ENCODE measurements around the gene LDLRAD4.

LDLRAD4 gene

DNA sequence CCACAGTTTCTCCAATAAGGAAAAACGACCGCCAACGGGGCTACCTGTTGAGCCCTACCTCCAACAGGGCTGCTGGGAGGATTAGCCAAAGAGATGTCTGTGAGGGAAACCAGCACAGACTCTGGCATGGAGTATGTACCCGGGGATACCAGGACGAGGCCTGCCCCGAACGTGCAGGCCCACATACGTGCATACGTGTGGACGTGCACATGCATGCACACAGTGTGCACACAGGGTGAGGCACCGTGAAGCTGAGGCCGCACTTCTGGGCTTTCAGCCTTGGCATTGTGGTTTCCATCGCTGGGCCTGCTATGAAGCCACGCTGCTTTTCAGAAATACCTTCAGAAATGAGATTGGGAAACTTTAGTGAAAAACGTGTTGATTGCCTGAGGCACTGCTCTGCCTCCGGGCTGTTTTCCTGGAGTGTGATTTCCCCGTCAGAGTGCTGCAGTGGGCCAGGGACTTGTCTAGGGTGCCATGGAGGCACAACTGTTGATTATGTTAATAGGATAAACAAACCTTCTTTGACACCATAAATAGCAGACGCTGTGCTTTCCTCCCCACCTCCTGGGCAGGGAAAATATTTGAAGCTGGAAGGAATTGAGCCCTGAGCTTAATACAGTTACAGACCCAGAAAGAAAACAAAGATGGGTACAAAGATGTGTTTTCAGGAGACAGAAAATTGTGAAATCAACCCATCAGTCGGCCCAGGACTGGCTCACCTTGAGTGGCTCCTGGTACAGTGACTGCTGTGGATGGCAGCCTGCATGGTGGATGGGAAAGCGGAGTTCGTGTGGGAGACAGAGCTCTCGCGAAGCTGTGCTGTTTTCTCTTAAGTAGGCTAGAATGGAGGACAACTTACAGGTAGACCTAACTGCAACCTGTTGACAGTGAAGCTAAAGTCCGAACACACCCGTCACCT is 325.5 kb downstream of the LDLRAD4 start:
- DNase-seq: no peak

DNA sequence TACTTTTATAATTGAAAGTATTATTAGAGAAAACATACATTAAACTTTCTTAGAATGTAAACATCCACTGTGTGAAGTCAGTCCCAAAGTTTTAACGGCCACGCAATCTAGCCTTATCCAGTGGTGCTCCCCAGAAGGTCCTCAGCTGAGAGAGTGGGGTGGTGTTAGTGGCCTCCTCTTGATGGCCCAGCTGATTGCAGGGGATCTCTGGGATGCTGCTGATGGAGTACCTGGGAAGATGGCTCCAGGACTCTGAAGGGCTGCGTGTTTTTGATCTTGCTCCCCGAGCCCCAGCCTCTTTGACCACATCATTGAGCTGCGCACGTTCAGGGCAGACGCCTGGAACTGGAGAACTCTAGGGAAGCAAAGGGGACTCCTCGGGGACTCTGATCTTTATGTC is 326.4 kb downstream of the LDLRAD4 start:
- no peak for DNase-seq

DNA sequence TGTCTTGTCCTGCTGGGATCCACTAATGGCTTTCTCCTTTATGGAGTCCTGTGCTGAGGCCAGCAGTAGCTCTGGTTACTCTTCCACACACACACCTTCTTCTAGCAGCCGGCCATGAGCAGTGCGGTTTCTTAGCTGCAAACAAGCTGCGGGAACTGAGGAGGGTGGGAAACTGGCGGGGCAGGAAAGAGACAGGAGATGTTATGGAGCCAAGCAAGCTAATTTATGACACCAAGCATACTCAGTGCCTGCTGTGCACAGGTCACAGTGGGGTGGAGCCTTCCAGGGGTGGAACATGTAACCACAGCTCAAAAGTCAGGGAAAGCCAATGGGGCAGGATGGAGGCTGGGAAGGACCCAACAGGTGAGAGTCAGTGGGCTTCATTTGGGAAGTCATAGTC is 327.0 kb downstream of the LDLRAD4 start:
- DNase-seq: no peak

DNA sequence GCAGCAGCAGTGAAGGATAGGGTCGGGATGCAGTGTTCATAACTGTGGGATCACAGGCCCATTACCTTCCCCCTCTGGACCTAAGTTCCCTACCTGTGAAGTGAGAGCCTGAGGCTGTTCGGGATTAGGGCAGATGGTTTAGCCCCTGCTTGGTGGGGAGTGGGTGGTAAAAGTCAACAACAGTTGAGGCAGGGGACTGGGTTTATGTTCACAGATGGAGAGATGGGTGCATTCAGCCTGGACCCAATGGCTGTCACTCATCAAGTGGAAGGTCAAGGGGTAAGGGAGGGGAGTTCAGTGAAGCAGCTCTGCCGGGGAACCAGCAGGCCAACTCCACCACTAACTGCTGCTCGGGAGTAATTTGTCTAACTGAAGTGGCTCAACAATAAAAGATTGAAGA is 327.4 kb downstream of the LDLRAD4 start:
- DNase-seq: no peak

DNA sequence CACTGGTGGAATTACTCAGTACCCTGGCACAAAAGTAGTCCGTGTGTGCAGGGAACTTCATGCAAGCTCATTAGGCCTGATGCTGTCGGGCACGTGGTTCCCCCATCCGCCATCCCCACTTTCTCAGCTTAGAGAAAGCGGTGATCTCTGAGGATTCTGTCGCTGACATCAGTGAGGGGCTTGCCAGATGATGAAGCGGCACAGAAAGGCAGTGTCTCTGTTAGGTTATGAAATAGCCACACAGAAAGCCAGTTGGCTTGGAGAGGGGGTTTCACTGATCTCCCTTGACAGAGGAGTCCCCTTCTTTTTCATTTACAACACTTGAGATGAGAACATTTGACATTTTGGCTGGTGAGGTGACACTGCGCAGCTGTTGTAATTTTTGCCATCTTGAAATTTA is 328.1 kb downstream of the LDLRAD4 start:
- DNase-seq: no peak

DNA sequence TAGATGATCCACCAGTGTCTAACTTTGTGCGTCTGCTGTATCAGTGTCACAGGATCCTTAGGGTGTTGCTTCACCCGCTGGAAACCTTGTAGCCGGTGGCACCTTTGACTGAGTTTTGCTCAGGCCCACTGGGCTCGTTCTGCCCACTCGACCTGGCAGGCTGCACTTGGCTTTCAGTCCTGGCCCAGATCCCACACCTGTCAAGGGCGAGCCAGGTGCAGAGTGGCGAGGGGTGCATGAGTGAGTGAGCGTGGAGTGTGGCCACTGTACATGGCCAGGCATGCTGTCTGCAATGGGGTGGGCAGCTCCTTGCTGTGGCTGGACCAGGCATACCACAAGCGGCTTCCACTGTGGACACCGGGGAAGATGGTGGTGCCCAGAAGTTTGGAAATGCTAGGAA is 328.8 kb downstream of the LDLRAD4 start:
- no peak for DNase-seq

DNA sequence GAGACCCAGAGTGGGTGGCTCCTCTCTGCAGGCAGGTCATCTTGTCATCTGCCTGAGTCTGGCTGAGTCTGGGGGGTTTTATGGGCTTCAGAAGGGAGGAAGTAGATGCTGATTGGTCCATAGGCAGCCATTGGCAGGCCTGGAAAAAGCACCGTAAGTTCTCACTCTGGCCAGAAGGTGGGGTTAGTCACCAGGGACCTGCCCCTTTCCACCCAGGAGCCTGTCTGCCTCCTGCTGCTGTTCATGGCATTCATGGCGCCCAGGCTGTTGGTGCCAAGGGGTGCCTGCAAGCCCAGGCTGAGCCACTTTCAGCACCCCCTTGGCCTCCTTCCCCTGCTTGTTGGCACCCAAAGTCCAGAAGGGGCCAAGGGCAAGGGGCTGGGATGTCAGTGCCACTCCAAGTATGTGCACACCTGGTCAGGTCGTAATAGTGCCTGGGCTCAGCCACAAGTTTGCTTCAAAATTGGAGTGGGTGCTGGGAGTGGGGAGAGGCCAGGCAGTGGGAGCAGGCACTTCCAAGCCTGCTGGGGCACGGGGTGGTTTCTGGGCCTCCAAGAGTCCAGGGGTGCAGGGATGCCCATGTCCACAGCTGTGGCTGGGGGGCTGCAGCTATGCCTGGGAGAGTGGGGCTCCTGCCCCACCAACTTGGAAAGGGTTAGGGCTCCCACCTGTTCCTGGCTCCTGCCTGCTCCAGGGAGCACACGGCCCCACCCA is 329.7 kb downstream of the LDLRAD4 start:
- no peak for DNase-seq

DNA sequence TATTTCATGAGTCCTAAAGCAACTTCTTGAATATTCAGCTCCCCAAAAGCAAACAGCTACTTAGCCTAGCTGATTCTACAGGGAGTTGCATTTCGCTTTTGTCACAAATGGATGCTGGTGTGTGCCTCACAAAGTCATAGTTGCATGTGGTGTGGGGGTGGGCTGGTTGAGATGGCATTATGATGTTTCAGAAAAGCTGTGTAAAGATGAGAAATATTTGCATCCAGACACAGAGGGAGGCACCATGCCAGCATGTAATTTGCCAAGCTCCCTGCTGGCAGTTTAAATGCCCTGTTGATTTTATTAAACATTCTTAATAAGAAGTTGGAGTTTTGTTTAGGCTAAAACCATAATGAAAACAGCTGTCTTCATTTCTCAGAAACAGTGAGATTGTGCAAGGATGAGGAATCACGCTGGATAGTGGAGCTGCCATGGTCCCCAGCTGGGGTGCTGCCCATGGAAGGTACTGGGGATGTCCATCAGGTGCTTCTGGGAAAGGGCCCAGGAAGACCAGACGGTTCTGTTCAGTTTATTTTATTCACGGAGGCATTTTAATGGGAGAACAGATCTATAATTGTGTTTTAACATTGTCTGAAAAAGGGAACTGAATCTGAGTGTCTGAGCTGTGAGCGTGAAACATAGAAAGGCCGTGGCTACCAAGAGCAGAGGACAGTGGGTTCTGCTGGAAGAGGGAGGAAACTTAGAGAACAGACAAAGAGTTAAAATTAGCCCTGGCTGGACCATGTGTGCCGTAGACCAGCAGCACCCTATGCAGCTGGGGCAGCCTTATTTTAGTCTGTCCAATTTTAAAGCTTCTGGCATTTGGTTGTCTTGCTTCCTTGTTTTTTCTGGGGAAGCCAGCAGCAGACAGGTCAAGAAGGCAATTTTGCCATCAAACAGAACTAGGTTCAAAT is 330.7 kb downstream of the LDLRAD4 start:
- no peak for DNase-seq

DNA sequence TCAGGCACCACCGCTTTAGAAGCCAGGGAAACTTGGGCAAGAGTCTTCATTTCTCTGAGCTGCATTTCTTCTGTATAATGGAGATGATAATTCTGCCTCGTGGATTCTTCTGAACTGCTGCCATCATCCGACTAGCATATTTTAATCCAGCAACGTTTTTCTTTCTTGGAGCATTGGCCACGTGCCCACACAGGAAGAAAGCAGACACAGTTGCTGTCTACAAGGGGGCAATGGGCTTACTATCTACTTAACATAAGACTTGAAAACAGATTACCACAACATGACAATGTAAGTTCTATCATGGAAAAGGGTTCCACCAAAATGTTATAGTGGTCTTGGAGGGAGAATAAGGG is 331.3 kb downstream of the LDLRAD4 start:
- no peak for DNase-seq

DNA sequence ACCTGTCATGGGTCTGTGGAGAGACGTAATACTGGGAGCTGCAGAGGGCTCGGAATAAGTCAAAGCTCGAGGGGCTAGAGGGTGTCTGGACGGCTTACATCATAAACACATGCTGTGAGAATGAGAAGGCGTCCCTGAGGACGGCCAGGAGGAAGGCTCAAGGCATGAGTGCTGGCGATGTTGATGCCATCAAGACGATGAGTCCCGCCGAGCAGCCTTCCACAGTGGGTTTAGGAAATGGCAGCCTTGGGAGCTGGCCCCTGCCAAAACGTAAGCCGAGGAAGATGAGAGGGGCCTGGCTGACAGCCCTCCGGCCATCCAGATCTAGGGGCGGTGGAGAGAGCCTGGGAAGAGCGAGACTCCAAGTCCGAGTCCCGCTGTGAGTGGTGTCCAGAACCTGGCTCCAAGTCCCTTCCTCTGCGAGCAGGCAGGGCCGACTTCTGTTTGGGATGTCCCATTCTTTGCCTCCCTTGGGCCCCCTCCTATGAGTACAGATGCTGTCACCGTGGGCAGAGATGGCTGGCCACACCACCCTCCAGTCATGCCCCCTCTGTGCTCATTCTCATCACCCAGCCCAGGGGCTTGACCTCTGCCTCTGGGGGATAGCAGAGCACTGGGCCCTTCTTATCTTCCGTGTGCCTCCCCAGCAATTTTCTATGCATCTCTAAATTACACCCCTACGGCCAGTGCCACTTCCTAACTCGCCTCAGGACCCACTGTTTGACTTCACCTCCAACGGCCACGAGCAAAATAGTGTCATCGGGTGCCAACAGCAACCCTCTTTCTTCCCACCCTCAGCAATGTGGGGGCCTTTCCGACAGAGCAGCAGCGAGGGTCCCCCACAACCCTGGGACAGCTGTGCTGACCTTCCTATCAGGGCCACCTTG is 332.1 kb downstream of the LDLRAD4 start:
- DNase-seq: no peak

DNA sequence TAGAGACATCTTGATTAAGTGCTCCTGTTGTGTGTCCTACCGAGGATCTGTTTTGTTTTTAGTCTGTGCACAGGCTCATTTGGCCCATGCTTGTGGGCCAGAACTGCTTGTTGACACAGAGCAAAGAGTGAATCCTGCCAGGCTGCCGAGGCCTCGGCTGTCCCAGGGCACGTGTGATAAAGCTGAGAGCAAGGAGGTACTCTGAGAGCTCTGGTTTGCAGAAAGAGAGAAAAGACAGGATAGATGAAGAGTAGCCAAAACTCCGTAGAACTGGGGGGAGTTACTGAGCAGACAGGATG is 332.7 kb downstream of the LDLRAD4 start:
- no peak for DNase-seq

DNA sequence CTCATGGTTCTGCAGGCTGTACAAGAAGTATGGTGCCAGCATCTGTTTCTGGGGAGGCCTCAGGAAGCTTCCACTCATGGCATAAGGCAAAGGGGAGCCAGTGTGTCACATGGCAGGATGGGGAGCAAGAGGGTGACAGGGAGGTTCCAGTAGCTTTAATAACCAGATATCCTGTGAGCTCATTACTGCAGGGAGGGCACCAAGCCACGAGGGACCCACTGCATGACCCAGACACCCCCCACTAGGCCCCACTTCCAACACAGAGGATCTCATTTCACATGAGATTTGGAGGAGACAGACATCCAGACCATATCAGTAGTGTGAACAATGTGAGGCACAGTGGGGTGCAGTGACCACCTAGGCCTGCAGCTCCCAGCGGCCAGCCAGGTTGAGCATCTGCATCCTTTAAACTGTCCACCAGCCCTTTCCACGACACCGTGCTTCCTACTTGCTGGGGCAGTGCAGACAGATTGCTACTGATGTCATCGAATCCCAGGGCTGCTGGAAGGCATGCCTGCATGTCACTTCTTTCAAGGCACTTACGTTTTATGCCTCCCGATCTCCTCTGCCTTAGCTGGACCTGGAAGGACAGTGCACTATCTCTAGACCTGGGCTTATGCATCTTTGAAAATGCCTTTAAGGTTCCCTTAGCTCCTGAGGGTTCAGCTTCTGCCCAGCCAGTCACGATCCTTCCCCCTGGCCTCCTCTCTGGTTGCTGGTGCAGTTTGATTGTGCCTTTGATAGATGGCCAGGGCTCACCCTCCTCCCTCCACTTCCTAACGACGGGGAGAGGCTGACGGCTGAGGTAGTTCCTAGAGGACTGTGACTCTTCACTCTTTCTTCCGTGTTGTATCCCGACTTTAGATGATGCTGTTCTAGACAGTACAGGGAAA is 333.5 kb downstream of the LDLRAD4 start:
- DNase-seq: no peak

DNA sequence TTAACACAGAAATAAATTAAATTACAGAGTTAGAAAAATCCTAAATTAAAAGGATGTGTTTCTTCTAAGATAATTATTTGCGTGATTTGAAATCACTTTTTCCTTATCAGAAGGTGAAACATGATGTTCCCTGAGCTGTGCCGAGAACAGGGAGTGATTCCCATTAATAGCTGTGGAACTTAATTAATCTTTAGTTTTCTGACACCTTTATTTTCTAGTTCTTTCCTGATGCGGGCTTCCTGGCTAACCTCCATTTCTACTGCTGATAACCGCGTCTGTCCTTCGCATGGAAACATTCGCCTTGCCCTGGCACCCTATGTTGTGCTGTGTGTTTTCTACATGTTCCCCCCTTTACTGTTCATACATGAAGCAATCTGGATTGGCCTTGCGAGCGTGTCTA is 334.9 kb downstream of the LDLRAD4 start:
- no peak for DNase-seq

DNA sequence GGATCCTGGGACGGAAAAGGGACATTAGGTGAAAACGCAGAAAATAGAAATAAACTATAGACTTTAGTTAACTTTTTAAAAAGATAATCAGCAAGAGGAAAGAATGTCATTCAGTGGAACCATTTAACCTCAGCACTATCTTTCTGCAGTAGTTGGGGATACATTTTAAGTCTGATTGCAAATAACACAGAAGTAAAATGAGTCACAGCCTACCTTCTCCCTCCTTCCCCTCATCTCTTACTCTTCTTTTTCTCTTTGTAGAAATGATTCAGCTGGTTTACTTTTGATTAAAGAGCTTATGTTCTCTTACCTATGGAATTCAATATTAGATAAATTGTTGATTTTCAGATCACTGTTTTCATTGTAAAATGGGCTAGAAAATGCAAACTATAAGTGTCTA is 336.6 kb downstream of the LDLRAD4 start:
- DNase-seq: no peak

DNA sequence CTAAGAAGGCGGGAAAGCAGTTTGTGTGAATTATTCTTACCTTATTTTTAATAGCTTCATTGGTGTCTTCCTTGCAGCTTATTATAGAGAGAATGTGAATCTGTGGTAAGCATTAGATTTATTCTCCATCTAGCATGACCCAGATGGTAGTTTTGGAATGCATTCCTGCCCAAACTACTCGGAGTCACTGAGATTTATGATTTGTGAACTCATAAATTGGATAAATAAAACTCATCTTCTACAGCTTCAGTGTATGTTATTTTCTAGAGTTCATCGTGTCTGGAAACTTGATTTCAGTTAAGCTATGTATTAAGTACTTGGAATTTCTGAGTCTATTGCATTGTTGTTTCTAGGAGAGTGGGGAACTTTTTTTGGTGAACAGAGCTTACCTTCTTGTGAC is 337.3 kb downstream of the LDLRAD4 start:
- no peak for DNase-seq

DNA sequence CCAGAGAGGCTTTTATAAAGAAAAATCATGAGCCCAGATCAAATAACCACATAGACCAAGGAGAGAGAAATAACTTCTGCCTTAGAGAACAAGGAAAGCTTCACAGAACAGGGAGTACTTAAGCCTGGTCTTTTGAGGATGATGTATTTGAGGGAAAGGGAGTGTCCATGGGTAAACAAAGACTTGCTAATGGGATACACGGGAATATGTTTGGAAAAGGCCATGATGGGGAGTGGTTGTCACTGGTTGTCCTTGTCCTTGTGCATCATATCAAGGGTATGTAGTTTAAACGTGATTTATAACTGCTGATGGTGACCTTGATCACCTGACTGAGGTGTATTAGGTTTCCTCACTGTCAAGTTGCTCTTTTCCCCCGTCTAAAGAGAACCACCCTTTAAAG is 337.9 kb downstream of the LDLRAD4 start:
- no peak for DNase-seq

DNA sequence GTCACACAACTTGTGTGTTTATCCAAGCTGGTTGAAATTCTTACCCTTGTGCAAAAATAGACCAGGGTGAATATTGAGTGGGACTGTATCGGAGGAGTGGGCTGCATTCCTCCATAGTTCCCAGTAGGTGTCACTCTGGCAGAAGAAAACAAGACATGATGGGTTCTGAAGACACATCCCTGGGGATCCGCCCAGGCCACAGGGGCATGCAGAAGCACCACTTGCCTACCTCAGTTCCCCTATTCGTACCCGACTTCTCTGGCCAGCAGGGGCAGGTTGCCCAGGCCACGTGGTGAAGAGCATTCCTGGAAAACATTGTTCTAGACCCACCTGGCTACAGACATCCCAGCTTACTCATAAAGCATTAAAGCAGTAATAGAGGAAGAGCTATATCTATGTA is 339.6 kb downstream of the LDLRAD4 start:
- no peak for DNase-seq

DNA sequence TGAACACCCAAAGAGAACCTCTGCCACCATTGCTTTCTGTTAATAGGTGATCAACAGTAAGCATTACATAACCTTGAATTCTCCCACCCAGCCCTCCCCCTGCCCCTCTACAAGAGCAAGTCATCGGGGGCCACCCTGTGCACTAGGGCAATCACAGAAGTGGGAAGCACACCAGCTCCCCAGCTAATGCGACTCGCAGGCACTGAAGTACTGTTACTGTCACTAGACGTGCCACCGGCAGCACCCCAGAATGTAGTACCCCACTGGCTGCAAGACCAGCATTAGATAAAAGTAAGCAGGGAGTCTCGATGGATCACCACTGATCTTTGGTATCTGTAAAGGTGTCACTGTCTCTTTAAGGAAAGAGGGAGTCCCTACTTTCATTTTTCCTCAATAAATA is 340.2 kb downstream of the LDLRAD4 start:
- no peak for DNase-seq

DNA sequence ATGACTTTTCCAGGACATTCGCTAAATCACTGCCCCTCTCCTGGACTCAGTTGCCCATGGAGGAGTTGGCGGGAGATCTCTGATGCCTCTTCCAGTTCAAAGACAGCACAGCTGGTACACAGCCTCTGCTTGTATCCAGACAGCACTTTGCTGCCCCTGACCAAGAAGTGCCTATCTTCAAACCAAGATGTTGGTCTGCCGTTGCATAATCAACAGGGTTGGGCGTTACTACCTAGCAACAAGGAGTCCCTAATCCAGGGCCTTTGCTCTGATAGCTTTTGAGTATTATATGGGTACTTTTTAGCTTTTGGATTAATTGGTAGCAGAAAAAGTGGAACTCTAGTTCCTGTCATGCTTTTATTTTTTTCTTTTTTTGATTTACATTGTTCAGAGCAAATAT is 341.2 kb downstream of the LDLRAD4 start:
- no peak for DNase-seq

DNA sequence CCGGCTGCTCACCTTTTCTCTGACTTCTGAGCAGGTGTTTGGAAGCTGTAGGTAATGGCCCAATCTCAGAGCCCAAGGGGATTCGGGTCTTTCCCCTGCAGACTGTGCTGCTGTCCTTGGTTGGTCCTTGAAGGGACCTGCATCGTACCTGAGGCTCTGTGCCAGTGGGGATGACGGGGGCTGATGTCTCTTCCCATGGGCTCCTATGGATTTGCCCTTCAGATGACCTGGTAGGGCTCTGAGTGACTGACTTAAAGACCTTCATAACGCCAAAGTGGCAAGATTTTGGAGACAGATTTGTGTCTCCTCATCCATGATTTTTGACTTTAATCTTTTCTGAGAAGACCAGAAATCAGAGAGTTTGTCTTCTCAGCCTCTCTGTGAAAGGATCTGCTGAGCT is 341.7 kb downstream of the LDLRAD4 start:
- DNase-seq: no peak

DNA sequence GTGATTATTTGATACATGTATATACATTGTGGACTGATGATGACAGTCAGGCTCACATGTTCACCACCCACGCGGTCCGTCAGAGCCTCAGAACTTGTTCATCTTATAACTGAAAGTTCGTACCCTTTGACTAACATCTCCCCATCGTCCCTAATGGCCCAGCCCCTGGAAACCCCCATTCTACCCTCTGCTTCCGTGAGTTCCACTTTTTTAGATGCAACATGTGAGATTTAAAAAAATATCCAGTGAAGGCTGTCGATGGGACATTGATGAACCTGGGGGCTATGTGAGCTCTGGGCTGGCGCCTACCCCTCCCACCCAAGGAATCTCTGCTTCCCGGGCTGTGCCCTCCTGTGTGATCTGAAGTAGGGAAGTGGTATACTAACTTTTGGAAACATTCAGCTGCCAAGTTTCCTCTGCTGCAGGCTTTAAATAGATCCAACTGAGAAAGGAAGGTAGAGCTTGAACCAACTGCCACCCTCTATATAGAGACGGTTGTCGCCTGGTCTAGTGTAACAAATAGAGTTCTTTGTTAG is 344.0 kb downstream of the LDLRAD4 start:
- peak; percentile 59 for DNase-seq

Data from left hindlimb (tissue), 1 donor.